Tibial nerve (tissue), 4 donors: ENCODE measurements around the gene NKAIN2.

Source experiments
- CTCF ChIP-seq, 5 experiments: fragments of 200-600 bp in 3 of 5; fragments of 450-650 bp in 2 of 5; sonication (generic) in 3 of 5; IDR thresholded peaks; one replicate each; pipeline ENCODE4 v1.5.1; 2016 to 2019; ENCODE audit warnings: antibody characterized with exemption in 5 of 5, mild to moderate bottlenecking in 3 of 5, moderate library complexity in 2 of 5
- EP300 ChIP-seq, 2 donors: sonication (generic); formaldehyde crosslinking; IDR thresholded peaks; one replicate each; pipeline ENCODE4 v1.6.1; 2017; ENCODE audit warnings: antibody characterized with exemption in 2 of 2, mild to moderate bottlenecking in 1 of 2
- POLR2A ChIP-seq, 2 donors: fragments of 450-650 bp; IDR thresholded peaks; one replicate each; pipeline ENCODE4 v1.6.1; 2017; ENCODE audit warnings: antibody characterized with exemption in 2 of 2, mild to moderate bottlenecking in 2 of 2, moderate library complexity in 2 of 2

GRCh38 chr6:124604719-124605118, 801.1 kb downstream of the NKAIN2 start:
- TF ChIP-seq CTCF (IDR thresholded peaks at IDR 0.05) (no peak), EP300 (IDR thresholded peaks at IDR 0.05) (no peak), POLR2A (IDR thresholded peaks at IDR 0.05) (no peak)
